Epithelial cell of proximal tubule (primary cell): ENCODE results near the gene TNFSF4. TPM values are rescaled to one million over a fixed set of nuclear protein-coding genes. Genes with fewer than 3 reads are reported as not detected.
"Not testable (repeated sequence)": the region's sequence is repeated elsewhere in the genome, so short reads cannot be mapped to it uniquely, and the experiment has no call there.

Experiments used
- DNase-seq: peaks from one replicate; pipeline ENCODE4 v3.0.0-alpha.2; 2011; ENCODE audit warnings: low read depth
- H3K4me3 ChIP-seq: 2 replicates; pipeline ENCODE4 v1.5.1; 2011; ENCODE audit warnings: low read depth, mild to moderate bottlenecking, low read length
- total RNA-seq: library from RNA; depleted of rRNA; stranded (reverse); fragments of >200 nt; gene quantifications from 2 replicates; pipeline ENCODE4 v1.2.3, GENCODE V29; 2015
- TF ChIP-seq, protein P1 (sequence below): conservative IDR thresholded peaks from 2 replicates; pipeline ENCODE4 v1.5.1; 2012; ENCODE audit warnings: low read depth, mild to moderate bottlenecking, low read length

TNFSF4 gene
- total RNA-seq, 1 donor from 2014 or later: 0.35 TPM

GRCh38 chr1:173243300-173243699 is 36.2 kb upstream of the TNFSF4 start:
- no peak overlapping the region for H3K4me3 ChIP-seq
- no peak for DNase-seq
- TF ChIP-seq, protein P1, sequence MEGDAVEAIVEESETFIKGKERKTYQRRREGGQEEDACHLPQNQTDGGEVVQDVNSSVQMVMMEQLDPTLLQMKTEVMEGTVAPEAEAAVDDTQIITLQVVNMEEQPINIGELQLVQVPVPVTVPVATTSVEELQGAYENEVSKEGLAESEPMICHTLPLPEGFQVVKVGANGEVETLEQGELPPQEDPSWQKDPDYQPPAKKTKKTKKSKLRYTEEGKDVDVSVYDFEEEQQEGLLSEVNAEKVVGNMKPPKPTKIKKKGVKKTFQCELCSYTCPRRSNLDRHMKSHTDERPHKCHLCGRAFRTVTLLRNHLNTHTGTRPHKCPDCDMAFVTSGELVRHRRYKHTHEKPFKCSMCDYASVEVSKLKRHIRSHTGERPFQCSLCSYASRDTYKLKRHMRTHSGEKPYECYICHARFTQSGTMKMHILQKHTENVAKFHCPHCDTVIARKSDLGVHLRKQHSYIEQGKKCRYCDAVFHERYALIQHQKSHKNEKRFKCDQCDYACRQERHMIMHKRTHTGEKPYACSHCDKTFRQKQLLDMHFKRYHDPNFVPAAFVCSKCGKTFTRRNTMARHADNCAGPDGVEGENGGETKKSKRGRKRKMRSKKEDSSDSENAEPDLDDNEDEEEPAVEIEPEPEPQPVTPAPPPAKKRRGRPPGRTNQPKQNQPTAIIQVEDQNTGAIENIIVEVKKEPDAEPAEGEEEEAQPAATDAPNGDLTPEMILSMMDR: no peak

- no peak for DNase-seq
- TF ChIP-seq, protein P1: no peak
- H3K4me3 ChIP-seq: no peak overlapping the region
These were observed 34.6 kb upstream of the TNFSF4 start for GRCh38 chr1:173241528-173242347.

GRCh38 chr1:173240609-173241008 is 33.5 kb upstream of the TNFSF4 start:
- H3K4me3 ChIP-seq: no peak overlapping the region
- TF ChIP-seq, protein P1: no peak
- no peak for DNase-seq

- H3K4me3 ChIP-seq: no peak overlapping the region
- TF ChIP-seq, protein P1: no peak
- DNase-seq: no peak
These were observed 31.9 kb upstream of the TNFSF4 start for GRCh38 chr1:173239058-173239457.

- DNase-seq: no peak
- no peak overlapping the region for H3K4me3 ChIP-seq
- TF ChIP-seq, protein P1: no peak
These were observed 27.8 kb upstream of the TNFSF4 start for GRCh38 chr1:173234899-173235298.

DNA sequence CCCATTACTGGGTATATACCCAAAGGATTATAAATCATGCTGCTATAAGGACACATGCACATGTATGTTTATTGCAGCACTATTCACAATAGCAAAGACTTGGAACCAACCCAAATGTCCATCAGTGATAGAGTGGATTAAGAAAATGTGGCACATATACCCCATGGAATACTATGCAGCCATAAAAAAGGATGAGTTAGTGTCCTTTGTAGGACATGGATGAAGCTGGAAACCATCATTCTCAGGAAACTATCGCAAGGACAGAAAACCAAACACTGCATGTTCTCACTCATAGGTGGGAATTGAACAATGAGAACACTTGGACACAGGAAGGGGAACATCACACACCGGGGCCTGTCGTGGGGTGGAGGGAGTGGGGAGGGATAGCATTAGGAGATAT is 27.3 kb upstream of the TNFSF4 start:
- DNase-seq, H3K4me3 ChIP-seq: not testable (repeated sequence)

DNA sequence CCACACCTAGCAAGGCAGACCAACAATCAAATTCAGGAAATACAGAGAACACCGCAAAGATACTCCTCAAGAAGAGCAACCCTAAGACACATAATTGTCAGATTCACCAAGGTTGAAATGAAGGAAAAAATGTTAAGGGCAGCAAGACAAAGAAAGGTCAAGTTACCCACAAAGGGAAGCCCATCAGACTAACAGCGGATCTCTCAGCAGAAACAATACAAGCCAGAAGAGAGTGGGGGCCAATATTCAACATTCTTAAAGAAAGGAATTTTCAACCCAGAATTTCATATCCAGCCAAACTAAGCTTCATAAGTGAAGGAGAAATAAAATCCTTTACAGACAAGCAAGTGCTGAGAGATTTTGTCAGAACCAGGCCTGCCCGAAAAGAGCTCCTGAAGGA is 21.9 kb upstream of the TNFSF4 start:
- not testable (repeated sequence) for DNase-seq, H3K4me3 ChIP-seq

GRCh38 chr1:173224949-173225348 is 17.8 kb upstream of the TNFSF4 start:
- DNase-seq: no peak
- H3K4me3 ChIP-seq: no peak overlapping the region
- TF ChIP-seq, protein P1: no peak
